ENCODE results near the gene MYO19.

MYO19 gene

DNA sequence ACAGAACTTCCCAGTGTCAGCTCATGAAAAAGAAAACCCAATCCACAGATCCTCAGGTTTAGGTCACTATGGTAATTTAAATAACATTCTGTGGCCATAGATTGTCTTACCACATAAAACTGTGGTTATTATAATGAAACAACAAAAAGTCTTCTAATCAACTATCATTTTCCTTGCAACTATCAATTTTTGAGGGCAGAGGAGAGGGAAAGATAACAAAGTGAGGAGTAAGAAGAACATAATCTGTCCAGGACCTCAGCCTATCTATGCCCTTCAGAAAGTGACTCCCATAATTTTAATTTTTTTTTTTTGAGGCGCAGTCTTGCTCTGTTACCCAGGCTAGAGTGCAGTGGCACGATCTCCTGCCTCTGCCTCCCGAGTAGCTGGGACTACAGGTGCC, 6.0 kb upstream of the MYO19 start:
- no peak for DNase-seq
- Histone ChIP-seq H4K5ac (ENCODE audit: low read length) (no peak overlapping the region), H3K9ac (ENCODE audit: low read length) (no peak overlapping the region), H2BK120ac (ENCODE audit: low read depth, low read length) (no peak overlapping the region), H4K8ac (ENCODE audit: low read depth, low read length) (no peak overlapping the region), H3K4me3 (ENCODE audit: low read length) (no peak overlapping the region), H2AK5ac (ENCODE audit: low read length) (no peak overlapping the region), H3K18ac (ENCODE audit: low read length) (no peak overlapping the region), H3K4me2 (ENCODE audit: low read length) (no peak overlapping the region), H3K4ac (ENCODE audit: low read depth, low read length) (no peak overlapping the region), H3K56ac (ENCODE audit: low read length) (no peak overlapping the region), H2BK15ac (replicated peaks; ENCODE audit: low read depth) (no peak overlapping the region), H3K27ac (ENCODE audit: low read depth, low read length) (no peak overlapping the region), H3K4me1 (ENCODE audit: control insufficient read depth, low read depth, low read length) (peaks cover 4% of the 10 kb centered on the region), H3K36me3 (ENCODE audit: control insufficient read depth, insufficient read depth, low read length) (peaks cover 5% of the 10 kb centered on the region), H3K79me1 (ENCODE audit: low read length) (peaks cover 12% of the 10 kb centered on the region), H3K79me2 (ENCODE audit: control insufficient read depth, insufficient read depth, low read length) (peaks cover 5% of the 10 kb centered on the region), H3K27me3 (ENCODE audit: insufficient read depth, low read length, poor library complexity) (no peaks in the 10 kb centered on the region), H3K23ac (ENCODE audit: low read length) (no peak overlapping the region), H2BK5ac (ENCODE audit: low read length) (no peak overlapping the region)
- no CpG with 5 or more reads among the region's 3 CpGs for WGBS (ENCODE audit: extremely low coverage, insufficient coverage, low lambda C conversion rate)

DNA sequence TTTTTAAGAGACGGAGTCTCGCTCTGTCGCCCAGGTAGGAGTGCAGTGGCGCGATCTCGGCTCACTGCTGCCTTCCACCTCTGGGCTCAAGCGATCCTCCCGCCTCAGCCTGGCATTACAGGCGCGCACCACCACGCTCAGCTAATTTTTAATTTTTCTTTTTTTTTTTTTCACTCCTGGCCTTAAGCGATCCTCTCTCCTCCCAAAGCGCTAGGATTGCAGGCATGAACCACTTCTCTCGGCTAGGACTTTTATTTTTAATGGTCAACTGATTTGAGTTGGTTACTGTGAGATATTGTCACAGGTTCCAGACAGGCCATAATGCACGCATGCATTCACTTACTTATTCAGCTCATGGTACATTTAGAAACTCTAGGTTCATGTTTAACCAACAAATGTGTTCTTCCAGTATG, 1.0 kb upstream of the MYO19 start:
- Histone ChIP-seq H3K27ac (ENCODE audit: low read depth, low read length) (no peak overlapping the region), H4K5ac (ENCODE audit: low read length) (peak overlapping the region; percentile 77), H3K79me2 (ENCODE audit: control insufficient read depth, insufficient read depth, low read length) (peaks cover 23% of the 10 kb centered on the region), H3K9ac (ENCODE audit: low read length) (peak overlapping the region; percentile 73), H2BK120ac (ENCODE audit: low read depth, low read length) (no peak overlapping the region), H3K4me1 (ENCODE audit: control insufficient read depth, low read depth, low read length) (peaks cover 8% of the 10 kb centered on the region), H2BK15ac (replicated peaks; ENCODE audit: low read depth) (no peak overlapping the region), H3K27me3 (ENCODE audit: insufficient read depth, low read length, poor library complexity) (no peaks in the 10 kb centered on the region), H4K8ac (ENCODE audit: low read depth, low read length) (no peak overlapping the region), H3K79me1 (ENCODE audit: low read length) (peaks cover 23% of the 10 kb centered on the region), H3K56ac (ENCODE audit: low read length) (peak overlapping the region; percentile 99), H3K36me3 (ENCODE audit: control insufficient read depth, insufficient read depth, low read length) (peaks cover 12% of the 10 kb centered on the region), H2AK5ac (ENCODE audit: low read length) (peak overlapping the region; percentile 66), H3K23ac (ENCODE audit: low read length) (no peak overlapping the region), H3K18ac (ENCODE audit: low read length) (peak overlapping the region; percentile 16), H3K4ac (ENCODE audit: low read depth, low read length) (peak overlapping the region; percentile 65), H3K4me2 (ENCODE audit: low read length) (peak overlapping the region; percentile 77), H3K4me3 (ENCODE audit: low read length) (peak overlapping the region; percentile 76), H2BK5ac (ENCODE audit: low read length) (no peak overlapping the region)
- DNase-seq = no peak
- WGBS (ENCODE audit: extremely low coverage, insufficient coverage, low lambda C conversion rate) = no CpG with 5 or more reads among the region's 15 CpGs

GRCh38 chr17:36533935-36534839, 481 bp downstream of the MYO19 start:
- Histone ChIP-seq H3K4ac (ENCODE audit: low read depth, low read length) (peak overlapping the region; percentile 81), H3K18ac (ENCODE audit: low read length) (peak overlapping the region; percentile 40), H3K23ac (ENCODE audit: low read length) (no peak overlapping the region), H2BK15ac (replicated peaks; ENCODE audit: low read depth) (no peak overlapping the region), H3K56ac (ENCODE audit: low read length) (peak overlapping the region; percentile 88), H4K8ac (ENCODE audit: low read depth, low read length) (no peak overlapping the region), H3K9ac (ENCODE audit: low read length) (peak overlapping the region; percentile 76), H3K27me3 (ENCODE audit: insufficient read depth, low read length, poor library complexity) (no peaks in the 10 kb centered on the region), H3K79me2 (ENCODE audit: control insufficient read depth, insufficient read depth, low read length) (peaks cover 23% of the 10 kb centered on the region), H3K4me3 (ENCODE audit: low read length) (peak overlapping the region; percentile 30), H3K79me1 (ENCODE audit: low read length) (peaks cover 23% of the 10 kb centered on the region), H2AK5ac (ENCODE audit: low read length) (peak overlapping the region; percentile 6), H4K5ac (ENCODE audit: low read length) (peak overlapping the region; percentile 77), H2BK120ac (ENCODE audit: low read depth, low read length) (no peak overlapping the region), H2BK5ac (ENCODE audit: low read length) (peak overlapping the region; percentile 7), H3K36me3 (ENCODE audit: control insufficient read depth, insufficient read depth, low read length) (peaks cover 16% of the 10 kb centered on the region), H3K27ac (ENCODE audit: low read depth, low read length) (peak overlapping the region; percentile 84), H3K4me1 (ENCODE audit: control insufficient read depth, low read depth, low read length) (peaks cover 8% of the 10 kb centered on the region), H3K4me2 (ENCODE audit: low read length) (peak overlapping the region; percentile 90)
- no CpG with 5 or more reads among the region's 48 CpGs for WGBS (ENCODE audit: extremely low coverage, insufficient coverage, low lambda C conversion rate)
- peak; percentile 92 for DNase-seq

GRCh38 chr17:36532435-36532975, 2.2 kb downstream of the MYO19 start:
- Histone ChIP-seq H3K79me2 (ENCODE audit: control insufficient read depth, insufficient read depth, low read length) (peaks cover 23% of the 10 kb centered on the region), H2BK15ac (replicated peaks; ENCODE audit: low read depth) (no peak overlapping the region), H3K56ac (ENCODE audit: low read length) (no peak overlapping the region), H3K27ac (ENCODE audit: low read depth, low read length) (no peak overlapping the region), H3K4me1 (ENCODE audit: control insufficient read depth, low read depth, low read length) (peaks cover 8% of the 10 kb centered on the region), H3K23ac (ENCODE audit: low read length) (no peak overlapping the region), H3K36me3 (ENCODE audit: control insufficient read depth, insufficient read depth, low read length) (peaks cover 20% of the 10 kb centered on the region), H3K4me2 (ENCODE audit: low read length) (no peak overlapping the region), H2BK120ac (ENCODE audit: low read depth, low read length) (no peak overlapping the region), H3K4ac (ENCODE audit: low read depth, low read length) (no peak overlapping the region), H4K8ac (ENCODE audit: low read depth, low read length) (no peak overlapping the region), H4K5ac (ENCODE audit: low read length) (no peak overlapping the region), H3K9ac (ENCODE audit: low read length) (no peak overlapping the region), H3K27me3 (ENCODE audit: insufficient read depth, low read length, poor library complexity) (no peaks in the 10 kb centered on the region), H2BK5ac (ENCODE audit: low read length) (no peak overlapping the region), H2AK5ac (ENCODE audit: low read length) (no peak overlapping the region), H3K18ac (ENCODE audit: low read length) (no peak overlapping the region), H3K4me3 (ENCODE audit: low read length) (no peak overlapping the region), H3K79me1 (ENCODE audit: low read length) (peaks cover 22% of the 10 kb centered on the region)
- no CpG with 5 or more reads among the region's 2 CpGs for WGBS (ENCODE audit: extremely low coverage, insufficient coverage, low lambda C conversion rate)
- no peak for DNase-seq

DNA sequence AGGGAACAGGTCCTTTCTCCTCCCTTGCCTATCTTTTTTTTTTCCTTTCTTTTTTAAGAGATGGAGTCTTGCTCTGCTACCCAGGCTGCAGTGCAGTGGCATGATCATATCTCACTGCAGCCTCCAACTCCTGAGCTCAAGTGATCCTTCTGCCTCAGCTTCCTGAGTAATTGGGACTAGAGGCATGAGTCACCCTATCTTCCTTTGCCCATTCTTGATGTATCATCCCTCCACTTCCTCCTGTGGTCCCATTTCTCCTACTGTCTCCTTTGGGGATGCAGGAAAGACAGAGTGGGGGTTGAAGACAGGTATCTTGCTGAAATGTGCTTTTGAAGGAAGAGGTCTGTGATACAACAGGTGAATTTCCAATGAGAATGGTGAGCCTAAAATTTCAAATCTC, 5.5 kb downstream of the MYO19 start:
- H2AK5ac ChIP-seq (ENCODE audit: low read length) = no peak overlapping the region
- H3K4me3 ChIP-seq (ENCODE audit: low read length) = no peak overlapping the region
- H3K23ac ChIP-seq (ENCODE audit: low read length) = no peak overlapping the region
- no peak overlapping the region for H3K9ac ChIP-seq (ENCODE audit: low read length)
- H4K5ac ChIP-seq (ENCODE audit: low read length) = no peak overlapping the region
- no peak overlapping the region for H3K27ac ChIP-seq (ENCODE audit: low read depth, low read length)
- H3K79me2 ChIP-seq (ENCODE audit: control insufficient read depth, insufficient read depth, low read length) = peaks cover 17% of the 10 kb centered on the region
- peaks cover 34% of the 10 kb centered on the region for H3K36me3 ChIP-seq (ENCODE audit: control insufficient read depth, insufficient read depth, low read length)
- no peak overlapping the region for H2BK120ac ChIP-seq (ENCODE audit: low read depth, low read length)
- peaks cover 20% of the 10 kb centered on the region for H3K79me1 ChIP-seq (ENCODE audit: low read length)
- H3K18ac ChIP-seq (ENCODE audit: low read length) = no peak overlapping the region
- no peak overlapping the region for H2BK5ac ChIP-seq (ENCODE audit: low read length)
- H3K56ac ChIP-seq (ENCODE audit: low read length) = no peak overlapping the region
- no peaks in the 10 kb centered on the region for H3K27me3 ChIP-seq (ENCODE audit: insufficient read depth, low read length, poor library complexity)
- H3K4me1 ChIP-seq (ENCODE audit: control insufficient read depth, low read depth, low read length) = peaks cover 4% of the 10 kb centered on the region
- H4K8ac ChIP-seq (ENCODE audit: low read depth, low read length) = no peak overlapping the region
- H3K4me2 ChIP-seq (ENCODE audit: low read length) = no peak overlapping the region
- DNase-seq = no peak
- H3K4ac ChIP-seq (ENCODE audit: low read depth, low read length) = no peak overlapping the region
- H2BK15ac ChIP-seq (replicated peaks; ENCODE audit: low read depth) = no peak overlapping the region

Data from mesendoderm (in vitro differentiated cells).